NCI-H2107 (cell line): ENCODE data around the gene CYP2W1.
"Not testable (repeated sequence)": the region's sequence is repeated elsewhere in the genome, so short reads cannot be mapped to it uniquely, and the experiment has no call there.

Experiments used
- DNase-seq: peaks from one replicate; lab custom pipeline; 2025; lab: John Stamatoyannopoulos, UW

The CYP2W1 gene

DNA sequence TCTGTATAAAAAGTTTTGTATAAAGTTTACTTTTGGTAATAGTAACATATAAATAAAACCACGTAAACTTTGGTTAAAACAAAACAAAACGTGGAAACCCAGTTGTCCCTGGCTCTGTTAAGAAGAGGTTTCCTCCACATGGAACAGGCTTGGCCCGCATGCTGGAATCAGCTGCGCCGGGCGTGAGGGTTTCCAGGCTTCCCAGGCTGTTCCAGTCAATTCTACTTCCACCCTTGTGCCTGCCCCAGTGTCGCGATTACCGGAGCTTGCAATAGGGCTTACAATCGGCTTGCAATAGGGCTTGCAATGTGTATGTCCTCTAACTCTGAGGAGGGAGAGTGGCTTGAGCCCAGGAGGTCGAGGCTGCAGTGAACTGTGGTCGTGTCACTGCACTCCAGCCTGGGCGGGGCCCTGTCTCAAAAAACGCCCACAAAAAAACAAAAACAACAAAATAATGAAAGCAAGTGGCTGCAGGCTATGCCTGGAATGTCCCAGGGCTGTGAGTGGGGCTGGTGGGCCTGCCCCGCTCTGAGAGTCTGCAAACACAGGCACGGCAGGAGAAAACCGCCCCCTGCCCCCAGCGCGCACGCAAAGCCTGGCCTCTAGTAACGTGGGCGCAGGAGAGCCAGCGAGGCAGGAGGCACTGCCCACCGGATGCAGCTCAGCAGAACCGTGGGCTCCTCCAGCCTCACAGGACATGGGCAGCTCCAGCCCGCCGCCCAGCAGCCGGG lies 16.3 kb downstream of the CYP2W1 start:
- DNase-seq: no peak

- no peak for DNase-seq
These were observed 17.3 kb downstream of the CYP2W1 start for GRCh38 chr7:999941-1000935.

- DNase-seq: not testable (repeated sequence)
These were observed 18.2 kb downstream of the CYP2W1 start for GRCh38 chr7:1001069-1001770.

DNA sequence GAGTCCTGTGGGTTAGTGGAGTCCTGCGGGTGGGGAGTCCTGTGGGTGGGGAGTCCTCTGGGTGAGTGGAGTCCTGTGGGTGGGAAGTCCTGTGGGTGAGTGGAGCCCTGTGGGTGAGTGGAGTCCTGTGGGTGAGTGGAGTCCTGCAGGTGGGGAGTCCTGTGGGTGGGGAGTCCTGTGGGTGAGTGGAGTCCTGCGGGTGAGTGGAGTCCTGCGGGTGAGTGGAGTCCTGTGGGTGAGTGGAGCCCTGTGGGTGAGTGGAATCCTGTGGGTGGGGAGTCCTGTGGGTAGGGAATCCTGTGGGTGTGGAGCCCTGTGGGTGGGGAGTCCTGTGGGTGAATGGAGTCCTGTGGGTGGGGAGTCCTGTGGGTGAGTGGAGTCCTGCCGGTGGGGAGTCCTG lies 19.0 kb downstream of the CYP2W1 start:
- DNase-seq: not testable (repeated sequence)

GRCh38 chr7:1002445-1002844 lies 19.5 kb downstream of the CYP2W1 start:
- DNase-seq: not testable (repeated sequence)

- DNase-seq: no peak
These were observed 21.3 kb downstream of the CYP2W1 start for GRCh38 chr7:1004018-1004852.

DNA sequence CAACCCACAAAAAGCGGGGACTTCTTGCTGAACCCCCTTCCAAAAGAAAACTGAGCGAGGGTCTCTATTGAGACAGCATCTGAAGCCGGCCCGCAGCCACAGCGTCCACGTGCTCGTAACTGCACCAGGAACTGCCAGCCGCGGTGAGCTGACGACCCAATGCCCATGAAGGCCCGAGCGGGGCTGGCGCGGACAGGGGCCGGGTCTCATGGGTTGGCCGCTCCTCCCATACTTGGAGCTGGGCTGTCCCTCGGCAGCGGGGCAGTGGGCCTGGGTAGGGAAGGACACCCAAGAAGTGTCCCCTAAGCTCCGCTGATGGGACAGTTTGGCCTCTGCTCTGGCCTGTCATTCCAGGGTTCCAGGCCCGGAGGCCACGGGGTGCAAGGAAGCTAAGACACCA lies 22.3 kb downstream of the CYP2W1 start:
- DNase-seq: no peak

DNA sequence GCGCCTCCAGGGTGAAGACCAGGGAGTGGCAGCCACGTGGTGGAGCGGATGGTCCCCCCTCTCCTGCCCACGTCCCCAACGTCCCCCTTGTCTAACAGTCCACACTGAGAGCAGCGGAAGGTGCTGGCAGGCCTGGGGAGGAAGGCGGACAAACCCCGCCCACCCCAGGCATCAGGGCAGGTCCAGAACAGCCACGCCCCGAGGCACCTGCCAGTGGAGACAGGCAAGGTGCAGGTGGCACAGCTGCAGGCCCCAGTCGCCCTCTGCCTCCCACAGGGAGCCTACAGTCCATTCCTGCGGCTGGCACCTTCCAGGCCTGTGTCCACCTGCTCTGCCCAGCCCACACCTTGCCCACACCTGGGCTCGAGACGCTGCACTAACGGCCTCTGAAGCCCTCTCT lies 24.9 kb downstream of the CYP2W1 start:
- no peak for DNase-seq

DNA sequence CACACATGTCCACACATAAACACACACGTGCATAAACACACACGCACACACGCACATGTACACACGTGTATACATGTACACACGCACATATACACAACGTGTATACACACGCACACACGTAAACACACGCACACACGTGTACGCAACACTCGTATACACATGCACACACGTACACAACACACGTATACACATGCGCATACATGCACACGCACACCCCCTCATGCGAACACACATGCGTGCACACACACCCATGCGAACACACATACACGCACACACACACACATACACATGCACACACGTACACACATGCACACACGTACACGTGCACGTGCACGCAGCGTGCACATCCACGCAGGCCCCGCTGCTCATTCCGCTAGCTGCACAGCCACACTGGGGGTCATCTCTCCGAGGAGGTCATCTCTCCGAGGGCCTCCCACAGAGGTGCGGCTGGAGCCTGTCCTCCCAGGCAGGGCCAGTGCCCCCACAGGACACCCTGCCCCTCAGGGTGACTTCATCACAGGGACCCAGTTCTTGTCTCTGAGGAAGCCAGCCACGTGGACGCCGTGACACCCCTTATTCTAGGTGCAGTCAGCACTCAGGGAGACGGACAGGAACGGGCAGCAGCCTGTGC lies 25.9 kb downstream of the CYP2W1 start:
- no peak for DNase-seq

- DNase-seq: no peak
These were observed 26.8 kb downstream of the CYP2W1 start for GRCh38 chr7:1009747-1010146.

- DNase-seq: no peak
These were observed 27.2 kb downstream of the CYP2W1 start for GRCh38 chr7:1010226-1010625.

DNA sequence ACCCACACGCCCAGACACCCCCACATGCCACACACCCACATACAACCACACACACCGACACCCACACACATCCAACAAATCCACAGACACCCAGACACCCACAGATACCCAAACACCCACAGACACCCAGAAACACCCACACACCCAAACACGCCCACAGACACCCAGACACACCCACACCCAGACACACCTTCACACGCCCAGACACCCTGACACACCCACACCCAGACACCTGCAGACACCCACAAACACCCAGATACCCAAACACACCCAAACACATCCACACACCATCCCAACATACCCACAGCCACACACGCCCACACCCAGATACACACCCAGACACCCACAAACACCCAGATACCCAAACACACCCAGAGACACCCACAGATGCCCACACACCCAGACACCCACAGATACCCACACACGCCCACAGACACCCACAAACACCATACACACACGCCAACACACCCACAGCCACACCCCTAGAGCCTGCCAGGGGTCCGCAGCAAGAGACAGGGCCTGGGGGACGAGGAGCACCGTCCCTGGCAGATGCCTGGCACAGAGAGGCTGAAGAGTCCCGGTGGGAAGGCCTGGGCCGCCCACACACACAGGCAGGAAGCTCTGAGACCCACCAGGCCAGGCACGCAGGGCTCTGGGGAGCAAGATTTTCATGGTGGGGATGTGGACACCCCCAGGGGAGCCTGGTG lies 28.5 kb downstream of the CYP2W1 start:
- DNase-seq: no peak

DNA sequence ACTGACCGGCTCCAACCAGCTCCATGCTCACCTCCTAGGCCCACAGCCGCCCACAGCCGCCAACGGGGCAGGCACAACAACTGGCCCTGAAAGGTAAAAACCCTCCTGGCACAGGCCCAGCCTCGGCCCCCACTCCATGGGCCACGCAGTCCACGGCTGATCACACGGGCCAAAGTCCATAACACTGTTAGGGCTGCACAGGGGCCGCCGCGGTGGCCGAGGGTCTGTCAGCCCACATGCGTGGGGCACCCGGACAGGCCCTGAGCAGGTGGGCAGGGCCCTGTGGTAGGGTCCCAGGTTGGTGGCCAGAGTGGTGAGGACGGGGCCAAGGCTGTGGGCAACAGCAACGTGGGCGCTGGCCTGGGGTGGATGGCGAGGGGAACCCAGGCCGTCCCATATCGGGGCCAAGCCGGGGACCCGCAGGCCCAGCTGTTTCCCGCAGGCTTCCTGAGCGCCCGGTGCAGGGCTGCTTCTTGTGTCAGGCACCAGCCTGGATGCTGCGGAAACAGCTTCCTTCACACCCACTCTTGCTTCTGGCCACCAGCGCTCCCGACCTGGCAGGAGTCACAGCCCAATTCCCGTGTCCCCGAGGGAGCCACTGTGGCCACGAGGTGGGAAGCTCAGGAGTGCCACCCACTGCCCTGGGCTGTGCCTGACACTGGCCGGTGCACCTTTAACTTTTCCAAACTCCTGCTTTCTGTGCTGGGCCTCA lies 29.2 kb downstream of the CYP2W1 start:
- DNase-seq: no peak

DNA sequence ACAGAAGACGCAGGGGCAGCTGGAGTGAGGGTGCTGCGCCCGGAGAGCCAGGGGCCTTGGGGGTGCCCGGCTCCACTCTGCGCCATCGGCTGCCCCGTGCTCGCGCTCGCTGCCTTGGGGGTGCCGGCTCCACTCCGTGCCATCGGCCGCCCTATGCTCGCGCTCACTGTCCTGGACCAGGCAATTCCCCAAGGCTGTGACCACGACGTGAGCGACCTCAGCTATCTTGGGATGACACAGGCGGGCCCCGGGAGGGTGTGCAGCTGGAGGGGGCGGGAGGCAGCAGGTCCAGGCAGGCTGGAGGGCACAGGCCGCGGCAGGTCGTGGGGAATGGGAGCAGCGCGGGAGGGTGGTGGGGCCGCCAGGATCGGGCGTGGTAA lies 29.7 kb downstream of the CYP2W1 start:
- DNase-seq: no peak

- no peak for DNase-seq
These were observed 30.6 kb downstream of the CYP2W1 start for GRCh38 chr7:1013581-1013980.

DNA sequence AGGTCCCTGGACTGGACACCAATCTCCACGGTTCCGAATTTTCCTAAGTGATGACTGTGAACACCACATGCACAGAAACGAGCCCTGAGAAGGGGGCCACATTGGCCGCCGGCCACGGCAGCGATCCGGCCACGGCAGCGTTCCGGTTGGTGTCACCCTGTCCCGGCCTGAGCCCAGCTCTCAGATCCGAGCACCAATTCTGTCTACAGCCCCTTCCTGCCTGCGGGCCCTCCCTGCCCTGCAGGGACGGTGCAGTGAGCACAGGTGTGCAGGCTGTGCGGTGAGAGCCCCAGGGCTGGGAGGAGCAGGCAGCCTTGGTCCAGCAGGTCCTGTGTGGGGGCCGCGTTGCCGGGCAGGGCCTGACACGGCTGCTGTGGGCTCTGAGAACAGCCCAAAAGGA lies 31.7 kb downstream of the CYP2W1 start:
- no peak for DNase-seq

DNA sequence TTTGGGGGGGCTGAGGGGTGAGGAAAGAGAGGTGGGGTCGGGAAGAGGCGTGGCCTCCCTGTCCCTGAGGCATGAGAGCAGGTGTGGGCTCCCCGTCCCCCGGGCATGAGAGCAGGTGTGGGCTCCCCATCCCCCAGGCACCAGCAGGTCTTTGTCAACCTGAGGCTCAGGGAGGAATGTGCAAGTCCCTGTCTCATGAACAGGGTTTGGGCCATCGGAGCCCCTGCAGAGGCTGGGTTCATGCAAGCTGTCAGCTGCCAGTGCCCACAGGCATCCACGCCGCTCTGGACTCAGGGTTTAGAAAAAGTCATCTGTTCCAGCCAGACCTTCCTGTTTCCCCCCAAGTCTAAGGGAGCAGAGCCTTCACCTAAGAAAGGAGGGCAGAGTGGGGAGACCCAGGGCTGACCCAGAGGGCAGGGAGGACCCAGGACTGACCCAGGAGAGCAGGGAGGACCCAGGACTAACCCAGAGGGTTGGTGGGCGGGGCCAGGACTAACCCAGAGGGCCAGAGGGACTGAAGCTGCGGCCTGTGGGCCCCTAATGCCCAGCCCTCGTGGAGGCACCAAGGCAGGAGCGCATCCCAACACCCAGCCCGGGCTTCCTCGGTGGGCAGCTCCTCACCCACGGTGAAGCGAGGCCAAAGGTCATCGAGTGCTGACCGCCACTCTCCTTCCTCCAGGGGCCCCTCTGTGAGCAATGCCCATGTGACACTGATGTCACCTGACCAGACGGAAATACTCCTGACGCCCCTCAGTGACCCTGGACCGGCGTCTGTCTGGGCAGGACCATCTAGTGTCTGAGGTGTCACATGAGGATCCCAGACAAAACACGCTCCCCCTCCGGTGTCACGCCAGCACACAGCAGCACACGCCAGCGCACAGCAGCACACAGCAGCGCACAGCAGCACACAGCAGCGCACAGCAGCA lies 32.5 kb downstream of the CYP2W1 start:
- DNase-seq: peak; percentile 47
